Ovary (tissue), 9 donors: ENCODE results near the gene TIFAB. TPM values are rescaled to one million over a fixed set of nuclear protein-coding genes. Genes with fewer than 3 reads are reported as not detected.

Experiments
- DNase-seq, 5 donors: peaks; one replicate each; pipeline ENCODE4 v3.0.0-alpha.2; 2019 to 2020
- H3K27ac ChIP-seq, 2 donors: fragments of 200-600 bp; one replicate each; pipeline versions ENCODE4 v1.5.1 to v1.8.0; 2019 to 2022
- H3K27me3 ChIP-seq: fragments of 200-600 bp; one replicate; pipeline ENCODE4 v1.8.0; 2022
- H3K36me3 ChIP-seq: fragments of 200-600 bp; sonication (generic); one replicate; pipeline ENCODE4 v1.5.1; 2019
- H3K4me1 ChIP-seq: one replicate; pipeline ENCODE4 v1.8.1; 2013; ENCODE audit warnings: mild to moderate bottlenecking, moderate library complexity; ENCODE audit not compliant: insufficient read depth
- H3K4me3 ChIP-seq: fragments of 200-600 bp; sonication (generic); one replicate; pipeline ENCODE4 v1.5.1; 2017
- H3K9me3 ChIP-seq, 2 donors: fragments of 200-600 bp in 1 of 2; sonication (generic) in 1 of 2; one replicate each; pipeline versions ENCODE4 v1.5.1 to v1.8.1; 2013 to 2019; ENCODE audit warnings: mild to moderate bottlenecking in 1 of 2, moderate library complexity in 1 of 2
- EP300 ChIP-seq: sonication (generic); formaldehyde crosslinking; IDR thresholded peaks from one replicate; pipeline ENCODE4 v1.6.1; 2017; ENCODE audit warnings: antibody characterized with exemption
- POLR2A ChIP-seq: fragments of 450-650 bp; IDR thresholded peaks from one replicate; pipeline ENCODE4 v1.6.1; 2017; ENCODE audit warnings: antibody characterized with exemption, mild to moderate bottlenecking, moderate library complexity
- WGBS, 3 donors: extraction: QIAGEN DNeasy Blood & Tissue Kit in 1 of 3; methylation state at CpG; one replicate each; pipeline versions ENCODE4 v1.1.5 to v1.1.7; 2013 to 2017; 5-methylcytosine and 5-hydroxymethylcytosine counted together
- intact Hi-C, 4 donors: fragments of 100-400 bp; cut with DNase I; formaldehyde crosslinking; loops; one replicate each; pipeline versions ENCODE4 v1.11.0 to v1.15.1; 2022 to 2023
- polyA plus RNA-seq, 2 donors: library from polyadenylated mRNA; stranded (reverse); fragments of 200-250 nt in 1 of 2; fragments of 350-450 nt in 1 of 2; fragmentation: Illumina TruSeq in 1 of 2; extraction: RNeasy Lipid Tissue Mini Kit (QIAGEN cat#74804) in 1 of 2; gene quantifications; one replicate each; pipeline ENCODE4 v1.2.3, GENCODE V29; 2013 to 2014
- total RNA-seq, 7 donors: library from RNA; depleted of rRNA in 2 of 7; stranded (reverse); fragments of >200 nt in 2 of 7; fragmentation: NEBNext Ultra II Directional in 3 of 7; extraction: Animal tissue kit (Norgen Biotek cat#: 25700) in 3 of 7; gene quantifications; one replicate each; pipeline versions ENCODE4 v1.1.0 to v1.2.4, GENCODE V29; 2016 to 2023
- TF ChIP-seq, protein P1 (sequence below), 3 donors: fragments of 450-650 bp in 2 of 3; fragments of 200-600 bp in 1 of 3; IDR thresholded peaks; one replicate each; pipeline versions ENCODE4 v1.5.1 to v1.8.0; 2016 to 2022; ENCODE audit warnings: antibody characterized with exemption in 3 of 3, mild to moderate bottlenecking in 1 of 3
- donor health status: DM: no; HTN: no; CAD: no; lungs with moderate emphysema.
- donor health status: DM: no; HTN: no; CAD: no.
- donor health status: Bipolar disorder and iron deficiency.
- donor health status: DM: yes; HTN: yes; CAD: no.
- donor health status: DM: no; HTN: no; CAD: no.
- donor health status: DM: yes; HTN: yes; CAD: no.

The TIFAB gene
- total and polyA plus RNA-seq, 9 donors = 0.05 to 0.33 (median 0.08) TPM; not detected in 6

DNA sequence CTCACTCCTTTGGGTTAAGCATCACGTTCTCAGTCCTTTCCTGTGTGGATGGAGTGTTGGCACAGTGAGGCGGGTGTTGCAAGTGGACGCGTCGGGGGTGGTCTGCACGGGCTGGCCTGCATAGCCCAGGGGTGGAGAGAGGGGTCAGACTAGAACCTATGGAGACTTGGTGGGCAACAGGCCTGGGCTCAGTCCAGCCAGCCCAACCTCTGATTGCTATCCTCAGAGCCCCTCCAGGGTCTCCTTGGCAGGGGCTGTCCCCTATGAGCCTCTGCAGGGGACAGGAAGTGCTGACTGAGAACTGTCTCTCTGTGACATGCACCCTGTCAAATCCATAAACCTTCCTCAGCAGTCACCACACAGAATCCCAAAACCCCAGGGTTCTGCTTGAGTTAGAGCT is 7.3 kb downstream of the TIFAB start:
- no peak overlapping the region for H3K27ac ChIP-seq
- no peak overlapping the region for H3K4me3 ChIP-seq
- no peaks in the 10 kb centered on the region for H3K27me3 ChIP-seq
- DNase-seq = no peak
- no peaks in the 10 kb centered on the region for H3K4me1 ChIP-seq
- intact Hi-C loops = no loop called here
- TF ChIP-seq EP300 (no peak), POLR2A (no peak)
- TF ChIP-seq, protein P1, sequence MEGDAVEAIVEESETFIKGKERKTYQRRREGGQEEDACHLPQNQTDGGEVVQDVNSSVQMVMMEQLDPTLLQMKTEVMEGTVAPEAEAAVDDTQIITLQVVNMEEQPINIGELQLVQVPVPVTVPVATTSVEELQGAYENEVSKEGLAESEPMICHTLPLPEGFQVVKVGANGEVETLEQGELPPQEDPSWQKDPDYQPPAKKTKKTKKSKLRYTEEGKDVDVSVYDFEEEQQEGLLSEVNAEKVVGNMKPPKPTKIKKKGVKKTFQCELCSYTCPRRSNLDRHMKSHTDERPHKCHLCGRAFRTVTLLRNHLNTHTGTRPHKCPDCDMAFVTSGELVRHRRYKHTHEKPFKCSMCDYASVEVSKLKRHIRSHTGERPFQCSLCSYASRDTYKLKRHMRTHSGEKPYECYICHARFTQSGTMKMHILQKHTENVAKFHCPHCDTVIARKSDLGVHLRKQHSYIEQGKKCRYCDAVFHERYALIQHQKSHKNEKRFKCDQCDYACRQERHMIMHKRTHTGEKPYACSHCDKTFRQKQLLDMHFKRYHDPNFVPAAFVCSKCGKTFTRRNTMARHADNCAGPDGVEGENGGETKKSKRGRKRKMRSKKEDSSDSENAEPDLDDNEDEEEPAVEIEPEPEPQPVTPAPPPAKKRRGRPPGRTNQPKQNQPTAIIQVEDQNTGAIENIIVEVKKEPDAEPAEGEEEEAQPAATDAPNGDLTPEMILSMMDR (IDR thresholded peaks at IDR 0.05) = no peak
- no peaks in the 10 kb centered on the region for H3K36me3 ChIP-seq
- WGBS, 3 donors = 88 to 96% (median 92%) methylated on average over 6 of the region's 6 CpGs
- no peaks in the 10 kb centered on the region for H3K9me3 ChIP-seq

DNA sequence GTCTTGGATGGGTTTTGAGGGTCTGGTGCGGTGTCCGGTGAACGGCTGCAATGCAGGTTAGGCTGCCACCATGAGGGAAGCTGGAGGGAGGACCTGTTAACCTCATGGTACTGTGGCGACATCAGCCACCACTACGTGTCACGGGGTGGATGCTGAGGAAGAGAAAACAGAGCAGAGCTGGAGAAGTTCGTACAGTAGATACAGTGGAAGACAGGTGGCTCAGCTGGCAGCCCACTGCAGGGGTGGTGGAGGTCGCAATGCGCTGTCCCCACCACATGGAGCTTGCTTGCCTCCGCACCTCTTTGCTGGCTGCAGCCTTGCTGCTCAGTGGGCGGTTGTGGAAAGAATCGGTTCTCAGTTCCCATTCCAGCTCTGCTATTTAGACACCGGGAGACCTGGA is 7.8 kb downstream of the TIFAB start:
- Histone ChIP-seq H3K27ac (no peak overlapping the region), H3K4me1 (no peaks in the 10 kb centered on the region), H3K9me3 (no peaks in the 10 kb centered on the region), H3K27me3 (no peaks in the 10 kb centered on the region), H3K36me3 (no peaks in the 10 kb centered on the region), H3K4me3 (no peak overlapping the region)
- TF ChIP-seq POLR2A (no peak), EP300 (no peak)
- TF ChIP-seq, protein P1 (IDR thresholded peaks at IDR 0.05) = no peak
- DNase-seq = no peak
- 50 to 73% (median 66%) methylated on average over 13 of the region's 13 CpGs for WGBS, 3 donors
- intact Hi-C loops = no loop called here

DNA sequence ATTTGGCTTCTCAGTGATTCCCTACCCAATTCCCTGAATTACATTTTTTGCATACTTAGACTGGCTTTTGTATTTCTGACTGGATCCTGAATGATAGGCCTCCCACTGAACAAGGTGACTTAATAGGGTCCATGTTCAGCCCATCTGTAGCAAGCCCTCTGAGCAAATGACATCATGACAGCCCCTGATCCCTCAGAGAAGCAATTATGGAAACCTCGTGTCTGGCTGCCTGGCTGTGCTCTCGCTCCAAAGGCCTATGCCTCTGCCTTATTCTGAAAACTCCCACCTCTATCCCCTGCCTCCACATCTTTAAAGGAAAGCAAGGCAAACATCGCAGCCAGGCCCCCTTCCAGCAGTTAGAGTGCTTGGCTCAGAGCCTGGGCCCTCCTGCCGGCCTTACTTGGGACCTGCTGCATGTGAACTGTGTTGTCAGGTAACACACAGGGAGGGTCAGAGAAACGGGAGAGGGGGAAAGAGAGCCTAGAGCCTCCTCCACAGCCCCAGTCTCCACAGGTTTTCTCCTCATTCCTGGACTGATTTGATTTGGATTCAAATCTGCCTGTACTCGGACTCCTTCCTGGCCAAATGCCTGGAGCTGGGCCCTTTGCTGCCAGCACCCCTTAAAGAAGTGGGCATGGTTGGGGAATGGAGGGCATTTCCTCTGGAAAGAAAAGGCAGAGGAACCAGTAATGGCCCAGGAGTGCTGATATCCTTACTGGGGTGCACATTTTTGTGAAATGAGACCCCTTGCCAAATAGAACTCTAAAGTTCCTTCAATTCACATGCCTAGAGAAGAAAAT is 8.8 kb downstream of the TIFAB start:
- no peaks in the 10 kb centered on the region for H3K4me1 ChIP-seq
- no peaks in the 10 kb centered on the region for H3K36me3 ChIP-seq
- TF ChIP-seq, protein P1 (IDR thresholded peaks at IDR 0.05) = no peak
- no peak for TF ChIP-seq EP300
- no peak for TF ChIP-seq POLR2A
- no peaks in the 10 kb centered on the region for H3K9me3 ChIP-seq
- no peak overlapping the region for H3K27ac ChIP-seq
- no peaks in the 10 kb centered on the region for H3K27me3 ChIP-seq
- WGBS, 3 donors = 18 to 26% (median 23%) methylated on average over 6 of the region's 6 CpGs
- H3K4me3 ChIP-seq = no peak overlapping the region
- no peak for DNase-seq
- intact Hi-C loops = no loop called here

DNA sequence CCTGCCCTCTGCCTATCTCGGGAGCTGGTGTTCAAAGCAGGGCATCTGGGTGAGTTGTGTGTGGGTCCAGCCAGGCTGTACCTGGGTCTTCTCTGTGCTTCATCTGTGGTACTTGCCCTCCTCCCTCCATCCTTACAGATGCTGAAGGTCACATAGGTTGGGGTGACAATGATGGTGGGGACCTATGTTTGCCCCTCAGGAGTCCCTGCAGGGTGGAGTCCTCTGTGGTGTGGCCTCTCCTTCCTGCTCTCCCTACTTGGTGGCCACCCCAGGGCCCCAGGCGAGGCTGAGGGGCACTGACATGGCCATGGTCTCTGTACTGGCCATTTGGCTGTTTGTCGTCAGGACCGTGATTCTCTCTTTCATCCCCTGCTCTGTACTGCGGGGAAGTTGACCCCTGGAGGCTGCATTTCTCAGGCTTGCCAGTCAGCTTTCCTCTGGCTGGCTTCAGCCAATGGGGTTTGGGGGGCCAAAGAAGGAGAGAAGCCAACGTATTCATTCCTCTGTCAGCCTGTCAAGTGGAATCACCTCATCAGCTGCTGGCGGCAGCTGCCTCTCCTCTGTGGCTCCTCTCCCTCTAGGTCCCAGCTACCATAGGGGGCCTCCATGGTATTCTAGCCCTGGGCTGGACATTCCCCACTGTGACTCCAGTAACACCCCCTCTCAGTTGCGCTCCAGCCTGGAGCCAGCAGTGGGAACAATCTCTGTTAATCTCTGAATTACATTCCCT is 9.6 kb downstream of the TIFAB start:
- intact Hi-C loops = no loop called here
- Histone ChIP-seq H3K27ac (no peak overlapping the region), H3K4me1 (no peaks in the 10 kb centered on the region), H3K4me3 (no peak overlapping the region), H3K9me3 (no peaks in the 10 kb centered on the region), H3K27me3 (no peaks in the 10 kb centered on the region), H3K36me3 (no peaks in the 10 kb centered on the region)
- TF ChIP-seq, protein P1 (IDR thresholded peaks at IDR 0.05) = no peak
- TF ChIP-seq POLR2A (no peak), EP300 (no peak)
- DNase-seq = no peak
- 73 to 84% (median 75%) methylated on average over 8 of the region's 8 CpGs for WGBS, 3 donors
